ENCODE measurements around the gene RTN4IP1. TPM values are rescaled to one million over a fixed set of nuclear protein-coding genes. Genes with fewer than 3 reads are reported as not detected.

RTN4IP1 gene
- total and polyA plus RNA-seq, 2 of the 13 experiments (the other 11 are each of a cell fraction or from before 2014, with no cell fraction given), result 5.5 to 17.2 TPM

- H3K27ac ChIP-seq (ENCODE audit: extremely low read length, insufficient read depth, low read length), result no peak overlapping the region
- no TSS peak for BruUV-seq (replicated peaks)
- peaks cover 2 to 43% of the 10 kb centered on the region in 2 experiments for H3K36me3 ChIP-seq (replicated peaks in 1 of 2; ENCODE audit: control insufficient read depth in 1 of 2, insufficient read depth in 2 of 2, low read length in 2 of 2)
- no peak overlapping the region for H3K4me2 ChIP-seq (ENCODE audit: low read depth, low read length)
- in situ Hi-C loops (cut with HindIII; ENCODE audit: extremely low pct_ligation_motif_present, low pct_unique_long_range_greater_than_20kb) (no loop called here), intact Hi-C loops (cut with micrococcal nuclease; ENCODE audit: unreplicated experiment) (no loop called here)
- peaks cover 14% of the 10 kb centered on the region; the same call in 1 of the 2 replicates for H3K4me1 ChIP-seq (ENCODE audit: insufficient read depth, low read length)
- H3K79me2 ChIP-seq (ENCODE audit: insufficient read depth, low read length), result peaks cover 15% of the 10 kb centered on the region
- CTCF ChIA-PET (ENCODE audit: low intra/inter-chr PET ratio, low total read pairs), result no interaction called here
- no peak for DNase-seq (ENCODE audit: low spot score)
- no peak overlapping the region for H3K9ac ChIP-seq (ENCODE audit: insufficient read depth, low read depth, low read length)
- TF ChIP-seq MEIS1 (CRISPR knock-in tag; IDR thresholded peaks at IDR 0.05; ENCODE audit: borderline replicate concordance), result no peak
- TF ChIP-seq ATF2 (CRISPR knock-in tag; IDR thresholded peaks at IDR 0.05), result no peak
- no peak for TF ChIP-seq ZXDC (CRISPR knock-in tag; IDR thresholded peaks at IDR 0.05)
- no peak for TF ChIP-seq THAP11 (CRISPR knock-in tag; IDR thresholded peaks at IDR 0.05)
- no peak for TF ChIP-seq ZNF761 (CRISPR knock-in tag; conservative IDR thresholded peaks at IDR 0.05)
- no peak for TF ChIP-seq KLF13 (CRISPR knock-in tag; IDR thresholded peaks at IDR 0.05)
- no peak for TF ChIP-seq GATAD2A (CRISPR knock-in tag; IDR thresholded peaks at IDR 0.05)
- no peak for TF ChIP-seq PRDM10 (CRISPR knock-in tag; IDR thresholded peaks at IDR 0.05; ENCODE audit: low read depth)
- TF ChIP-seq ZNF747 (CRISPR knock-in tag; IDR thresholded peaks at IDR 0.05; ENCODE audit: borderline replicate concordance), result no peak
- no peak for TF ChIP-seq KAT2B (IDR thresholded peaks at IDR 0.05; ENCODE audit: borderline replicate concordance, low read depth, low read length)
- no peak for TF ChIP-seq CHD2 (IDR thresholded peaks at IDR 0.05; ENCODE audit: low read depth, low read length)
- ATAC-seq, result no peak
- no peaks in the 10 kb centered on the region for H3K9me3 ChIP-seq (ENCODE audit: low read length)
- no peaks in the 10 kb centered on the region for H4K20me1 ChIP-seq (ENCODE audit: insufficient read depth, low read length)
- H2AFZ ChIP-seq (ENCODE audit: low read length), result no peak overlapping the region
- FAIRE-seq, result no peak
- WGBS (ENCODE audit: low lambda C conversion rate), result 92% methylated on average over 7 of the region's 7 CpGs
- no peaks in the 10 kb centered on the region for H3K27me3 ChIP-seq (ENCODE audit: control insufficient read depth in 1 of 2, insufficient read depth in 2 of 2, low read length in 2 of 2)
- POLR2A ChIA-PET, result no interaction called here
- no peak overlapping the region for H3K4me3 ChIP-seq (replicated peaks in 1 of 3; ENCODE audit: insufficient read depth in 1 of 3, low read depth in 2 of 3, low read length in 3 of 3)
Measured at GRCh38 chr6:106525107-106525881, 104.0 kb downstream of the RTN4IP1 start.

Data from HepG2 (cell line).